ENCODE results near the gene PLA2G4F.

PLA2G4F gene

DNA sequence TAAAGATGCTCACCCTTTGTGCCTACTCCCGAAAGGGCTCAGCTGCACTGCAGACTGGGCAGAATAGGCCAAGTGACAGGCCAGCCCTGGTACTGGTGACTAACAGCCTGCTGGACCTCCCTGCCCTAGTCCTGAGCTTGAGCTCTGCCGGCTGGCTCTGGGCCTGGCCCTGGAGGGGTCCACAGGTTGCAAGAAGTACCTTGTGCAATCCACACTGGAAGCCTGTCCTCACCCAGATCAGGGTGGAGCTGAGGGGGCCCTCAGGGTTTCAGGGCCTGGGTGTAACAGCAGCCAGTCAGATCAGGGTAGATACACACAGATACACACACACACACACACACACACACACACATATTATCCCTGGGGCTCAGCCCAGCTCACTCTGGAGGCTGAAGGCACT, 34.8 kb downstream of the PLA2G4F start:
- TF ChIP-seq, protein P1, sequence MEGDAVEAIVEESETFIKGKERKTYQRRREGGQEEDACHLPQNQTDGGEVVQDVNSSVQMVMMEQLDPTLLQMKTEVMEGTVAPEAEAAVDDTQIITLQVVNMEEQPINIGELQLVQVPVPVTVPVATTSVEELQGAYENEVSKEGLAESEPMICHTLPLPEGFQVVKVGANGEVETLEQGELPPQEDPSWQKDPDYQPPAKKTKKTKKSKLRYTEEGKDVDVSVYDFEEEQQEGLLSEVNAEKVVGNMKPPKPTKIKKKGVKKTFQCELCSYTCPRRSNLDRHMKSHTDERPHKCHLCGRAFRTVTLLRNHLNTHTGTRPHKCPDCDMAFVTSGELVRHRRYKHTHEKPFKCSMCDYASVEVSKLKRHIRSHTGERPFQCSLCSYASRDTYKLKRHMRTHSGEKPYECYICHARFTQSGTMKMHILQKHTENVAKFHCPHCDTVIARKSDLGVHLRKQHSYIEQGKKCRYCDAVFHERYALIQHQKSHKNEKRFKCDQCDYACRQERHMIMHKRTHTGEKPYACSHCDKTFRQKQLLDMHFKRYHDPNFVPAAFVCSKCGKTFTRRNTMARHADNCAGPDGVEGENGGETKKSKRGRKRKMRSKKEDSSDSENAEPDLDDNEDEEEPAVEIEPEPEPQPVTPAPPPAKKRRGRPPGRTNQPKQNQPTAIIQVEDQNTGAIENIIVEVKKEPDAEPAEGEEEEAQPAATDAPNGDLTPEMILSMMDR (IDR thresholded peaks at IDR 0.05; ENCODE audit: control extremely low read depth, extremely low read depth, low read depth, missing control alignments): no peak
- no peak for DNase-seq (ENCODE audit: extremely low spot score)
- POLR2A ChIA-PET: no interaction called here
- CTCF ChIA-PET: interaction anchor here (1.1 to 1.8 kb wide), 3 partner anchors 8 to 17 kb away, joined by 3 to 6 read pairs (median 4); no protein-coding TSS in a partner anchor

DNA sequence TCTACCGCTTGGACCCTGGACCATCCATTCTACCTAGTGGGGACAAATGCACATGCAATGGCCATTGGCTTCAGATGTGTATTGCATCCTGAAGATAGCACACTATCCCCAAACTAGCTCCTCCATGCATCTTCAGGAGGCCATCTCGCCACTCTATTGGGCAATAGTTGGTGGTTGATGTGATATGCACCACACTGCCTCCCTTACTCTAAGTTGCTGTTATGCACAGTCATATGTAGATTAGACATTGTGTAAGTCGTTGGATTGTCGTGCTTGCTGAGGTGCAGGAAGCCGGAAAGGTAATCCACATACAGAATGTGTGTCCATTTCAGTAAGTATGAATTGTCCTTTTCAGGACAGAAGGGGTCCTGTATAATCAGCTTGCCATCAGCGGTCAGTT, 35.4 kb downstream of the PLA2G4F start:
- TF ChIP-seq, protein P1 (IDR thresholded peaks at IDR 0.05; ENCODE audit: control extremely low read depth, extremely low read depth, low read depth, missing control alignments): no peak
- DNase-seq (ENCODE audit: extremely low spot score): no peak
- CTCF ChIA-PET: interaction anchor here (0.9 to 1.8 kb wide), 6 partner anchors 9 to 60 kb away, joined by 3 to 6 read pairs (median 3); no protein-coding TSS in a partner anchor
- POLR2A ChIA-PET: no interaction called here

DNA sequence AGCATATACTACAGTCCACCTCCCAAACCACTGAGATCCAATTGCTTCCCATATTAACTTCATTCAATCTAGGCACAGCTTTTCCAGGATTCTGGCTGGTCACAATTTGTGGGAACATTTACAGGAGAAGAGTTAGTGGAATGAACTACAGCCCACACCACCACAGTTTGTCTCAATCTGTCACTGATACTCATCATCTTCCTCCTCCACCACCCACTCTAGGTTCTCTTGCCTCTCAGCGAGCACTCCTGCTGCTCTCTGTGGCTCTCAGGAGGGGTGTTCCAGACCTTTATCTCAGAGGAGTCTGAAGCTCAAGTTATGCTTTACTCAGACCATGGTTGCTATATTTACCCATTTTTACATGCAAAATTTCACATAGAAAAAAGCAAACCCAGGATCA, 36.2 kb downstream of the PLA2G4F start:
- TF ChIP-seq, protein P1 (IDR thresholded peaks at IDR 0.05; ENCODE audit: control extremely low read depth, extremely low read depth, low read depth, missing control alignments): no peak
- CTCF ChIA-PET: interaction anchor here (0.9 to 4.2 kb wide), 5 partner anchors 9 to 59 kb away, joined by 3 to 20 read pairs (median 3); no protein-coding TSS in a partner anchor
- POLR2A ChIA-PET: no interaction called here
- DNase-seq (ENCODE audit: extremely low spot score): no peak

DNA sequence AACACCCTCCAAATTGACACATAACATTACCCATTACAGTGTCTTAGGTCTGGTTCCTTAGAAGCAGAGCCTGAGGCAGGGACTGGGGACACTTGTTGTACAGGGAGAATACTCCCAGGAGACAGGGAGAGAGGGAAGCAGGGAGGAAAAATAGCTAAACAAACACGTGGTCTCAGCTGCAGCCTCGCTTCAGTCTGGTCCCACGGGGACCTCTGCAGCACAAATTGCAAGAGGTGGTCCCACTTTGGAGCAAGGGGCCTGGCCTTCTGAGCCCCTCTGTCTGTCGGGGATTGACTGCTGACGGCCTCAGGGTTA, 37.0 kb downstream of the PLA2G4F start:
- CTCF ChIA-PET: interaction anchor here (0.9 to 4.2 kb wide), 5 partner anchors 8 to 35 kb away, joined by 3 to 20 read pairs (median 4); no protein-coding TSS in a partner anchor
- TF ChIP-seq, protein P1 (IDR thresholded peaks at IDR 0.05; ENCODE audit: control extremely low read depth, extremely low read depth, low read depth, missing control alignments): no peak
- POLR2A ChIA-PET: no interaction called here
- DNase-seq (ENCODE audit: extremely low spot score): no peak

DNA sequence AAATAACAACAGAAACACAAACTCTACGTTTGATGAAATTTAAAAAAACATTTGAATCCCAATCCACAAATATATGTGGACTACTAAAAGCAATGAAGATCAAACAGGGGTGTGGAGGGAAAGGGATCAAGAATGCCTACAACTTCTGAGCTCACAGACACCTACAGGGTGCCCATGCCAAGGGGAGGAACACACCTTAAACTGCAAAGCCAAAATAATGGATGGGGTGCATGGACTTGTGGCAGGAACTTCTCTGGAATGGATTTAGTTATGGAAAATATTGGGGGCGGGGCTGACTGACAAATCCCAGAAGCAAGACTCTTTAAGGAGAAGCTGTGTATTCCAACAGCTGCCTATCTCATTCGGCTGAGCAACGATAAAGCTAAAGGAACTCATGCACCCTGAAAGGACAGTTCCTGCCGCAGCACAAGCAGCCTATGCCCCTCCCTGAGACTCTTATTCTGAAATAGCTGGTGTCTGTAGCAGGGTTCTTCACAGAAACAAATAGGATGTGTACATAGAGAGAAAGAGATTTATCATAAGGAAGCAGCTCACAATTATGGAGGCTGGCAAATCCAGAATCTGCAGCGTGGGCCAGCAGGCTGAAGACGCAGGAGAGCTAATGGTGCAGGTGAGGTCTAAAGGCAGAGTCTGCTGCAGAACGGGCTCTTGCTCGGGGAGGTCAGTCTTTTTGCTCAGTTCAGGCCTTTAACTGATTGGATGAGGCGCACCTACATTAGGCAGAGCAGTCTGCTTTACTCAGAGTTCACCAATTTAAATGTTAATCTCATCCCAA, 37.6 kb downstream of the PLA2G4F start:
- TF ChIP-seq, protein P1 (IDR thresholded peaks at IDR 0.05; ENCODE audit: control extremely low read depth, extremely low read depth, low read depth, missing control alignments): no peak
- no peak for DNase-seq (ENCODE audit: extremely low spot score)
- ChIA-PET CTCF (interaction anchor here (0.9 to 4.2 kb wide), 7 partner anchors 9 to 56 kb away, joined by 3 to 20 read pairs (median 3); no protein-coding TSS in a partner anchor), POLR2A (no interaction called here)

DNA sequence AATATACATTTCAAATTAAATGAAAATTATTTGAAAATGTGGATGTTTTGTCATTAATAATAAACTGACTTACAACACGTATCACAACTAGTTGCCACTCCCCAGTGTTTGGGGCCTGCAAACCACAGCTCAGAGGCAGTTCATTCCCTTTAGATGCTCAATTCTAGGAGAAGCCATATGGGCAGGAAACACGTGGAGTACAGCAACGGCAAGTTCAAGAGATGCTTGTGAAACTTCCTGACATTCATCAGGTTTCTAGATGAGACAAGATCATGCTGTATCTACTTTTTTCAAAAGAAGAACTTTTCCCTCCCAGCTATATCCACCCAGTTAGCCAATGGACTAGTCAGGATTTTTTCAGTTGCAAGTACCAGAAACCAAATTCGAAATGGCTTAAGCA, 44.5 kb downstream of the PLA2G4F start:
- ChIA-PET CTCF (interaction anchor here (1.1 to 1.7 kb wide), 4 partner anchors 8 to 50 kb away, joined by 3 to 9 read pairs (median 3); no protein-coding TSS in a partner anchor), POLR2A (no interaction called here)
- TF ChIP-seq, protein P1 (IDR thresholded peaks at IDR 0.05; ENCODE audit: control extremely low read depth, extremely low read depth, low read depth, missing control alignments): no peak
- no peak for DNase-seq (ENCODE audit: extremely low spot score)
